SK-N-SH (cell line): ENCODE data around the gene SNTG2.

Experiments
- EP300 ChIP-seq, 2 experiments: IDR thresholded peaks; 2 replicates each; pipeline versions ENCODE4 v1.4.0 to v1.6.1; 2012; ENCODE audit warnings: borderline replicate concordance in 1 of 2, low read depth in 1 of 2, low read length in 1 of 2
- EZH2phosphoT487 ChIP-seq: fragments of 200-600 bp; sonication (generic); IDR thresholded peaks from 2 replicates; pipeline ENCODE4 v1.6.1; 2017; ENCODE audit warnings: low read depth, mixed run types, mild to moderate bottlenecking, antibody characterized with exemption, moderate library complexity, borderline replicate concordance
- FOXM1 ChIP-seq: IDR thresholded peaks from 2 replicates; pipeline ENCODE4 v1.4.0; 2012; ENCODE audit warnings: low read depth, mild to moderate bottlenecking
- GABPA ChIP-seq: IDR thresholded peaks from 2 replicates; pipeline ENCODE4 v1.4.0; 2012; ENCODE audit warnings: low read depth, mild to moderate bottlenecking
- MEF2A ChIP-seq: IDR thresholded peaks from 2 replicates; pipeline ENCODE4 v1.4.0; 2012; ENCODE audit warnings: low read depth, borderline replicate concordance
- POLR2AphosphoS5 ChIP-seq: IDR thresholded peaks from 2 replicates; pipeline ENCODE4 v1.6.1; 2012; ENCODE audit warnings: low read depth, low read length
- RAD21 ChIP-seq: IDR thresholded peaks from 2 replicates; pipeline ENCODE4 v1.6.1; 2012; ENCODE audit warnings: mild to moderate bottlenecking, low read length
- SIN3A ChIP-seq: IDR thresholded peaks from 2 replicates; pipeline ENCODE4 v1.6.1; 2012; ENCODE audit warnings: low read depth, mild to moderate bottlenecking, low read length, moderate library complexity, borderline replicate concordance
- TF ChIP-seq, protein P1 (sequence below): fragments of 200-600 bp; sonication (generic); IDR thresholded peaks from 2 replicates; pipeline ENCODE4 v1.6.1; 2017; ENCODE audit warnings: antibody characterized with exemption, mild to moderate bottlenecking, moderate library complexity
- TF ChIP-seq, protein P2 (sequence below): IDR thresholded peaks from 2 replicates; pipeline ENCODE4 v1.6.1; 2012; ENCODE audit warnings: mild to moderate bottlenecking, low read depth, low read length, moderate library complexity
- TF ChIP-seq, protein P3 (sequence below): IDR thresholded peaks from 2 replicates; pipeline ENCODE4; 2012

DNA sequence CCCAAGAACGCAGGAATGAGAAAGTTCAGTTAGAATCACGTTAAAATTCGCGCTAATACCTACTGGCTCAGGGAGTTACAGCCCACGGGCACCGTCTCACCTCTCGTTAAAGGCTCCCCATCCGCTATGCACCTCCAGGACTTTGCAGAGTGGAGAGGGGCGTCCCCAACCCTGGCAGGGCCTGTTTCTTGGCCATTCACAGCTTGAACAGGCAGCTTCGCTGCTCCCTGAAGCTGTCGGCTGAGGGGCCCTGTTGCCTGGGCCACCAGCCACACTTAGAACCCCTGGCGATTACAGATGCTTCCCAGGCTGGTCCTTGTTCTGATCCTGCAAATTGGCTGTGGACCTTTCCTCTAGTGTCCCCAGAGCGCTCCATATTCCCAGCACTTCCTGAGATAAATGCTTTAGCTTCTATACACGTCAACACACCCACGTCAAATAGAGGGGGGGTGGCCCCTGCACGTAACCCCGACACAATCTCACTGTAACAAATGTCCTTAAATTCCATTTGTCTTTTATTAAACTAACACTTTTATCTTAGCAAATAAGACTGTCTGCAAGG lies 16.8 kb upstream of the SNTG2 start:
- no peak for TF ChIP-seq SIN3A
- TF ChIP-seq, protein P1, sequence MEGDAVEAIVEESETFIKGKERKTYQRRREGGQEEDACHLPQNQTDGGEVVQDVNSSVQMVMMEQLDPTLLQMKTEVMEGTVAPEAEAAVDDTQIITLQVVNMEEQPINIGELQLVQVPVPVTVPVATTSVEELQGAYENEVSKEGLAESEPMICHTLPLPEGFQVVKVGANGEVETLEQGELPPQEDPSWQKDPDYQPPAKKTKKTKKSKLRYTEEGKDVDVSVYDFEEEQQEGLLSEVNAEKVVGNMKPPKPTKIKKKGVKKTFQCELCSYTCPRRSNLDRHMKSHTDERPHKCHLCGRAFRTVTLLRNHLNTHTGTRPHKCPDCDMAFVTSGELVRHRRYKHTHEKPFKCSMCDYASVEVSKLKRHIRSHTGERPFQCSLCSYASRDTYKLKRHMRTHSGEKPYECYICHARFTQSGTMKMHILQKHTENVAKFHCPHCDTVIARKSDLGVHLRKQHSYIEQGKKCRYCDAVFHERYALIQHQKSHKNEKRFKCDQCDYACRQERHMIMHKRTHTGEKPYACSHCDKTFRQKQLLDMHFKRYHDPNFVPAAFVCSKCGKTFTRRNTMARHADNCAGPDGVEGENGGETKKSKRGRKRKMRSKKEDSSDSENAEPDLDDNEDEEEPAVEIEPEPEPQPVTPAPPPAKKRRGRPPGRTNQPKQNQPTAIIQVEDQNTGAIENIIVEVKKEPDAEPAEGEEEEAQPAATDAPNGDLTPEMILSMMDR: no peak
- no peak for TF ChIP-seq MEF2A
- TF ChIP-seq EP300 (IDR thresholded peaks at IDR 0.05; ENCODE audit: borderline replicate concordance in 1 of 2, low read depth in 1 of 2, low read length in 1 of 2): no peak
- TF ChIP-seq, protein P2, sequence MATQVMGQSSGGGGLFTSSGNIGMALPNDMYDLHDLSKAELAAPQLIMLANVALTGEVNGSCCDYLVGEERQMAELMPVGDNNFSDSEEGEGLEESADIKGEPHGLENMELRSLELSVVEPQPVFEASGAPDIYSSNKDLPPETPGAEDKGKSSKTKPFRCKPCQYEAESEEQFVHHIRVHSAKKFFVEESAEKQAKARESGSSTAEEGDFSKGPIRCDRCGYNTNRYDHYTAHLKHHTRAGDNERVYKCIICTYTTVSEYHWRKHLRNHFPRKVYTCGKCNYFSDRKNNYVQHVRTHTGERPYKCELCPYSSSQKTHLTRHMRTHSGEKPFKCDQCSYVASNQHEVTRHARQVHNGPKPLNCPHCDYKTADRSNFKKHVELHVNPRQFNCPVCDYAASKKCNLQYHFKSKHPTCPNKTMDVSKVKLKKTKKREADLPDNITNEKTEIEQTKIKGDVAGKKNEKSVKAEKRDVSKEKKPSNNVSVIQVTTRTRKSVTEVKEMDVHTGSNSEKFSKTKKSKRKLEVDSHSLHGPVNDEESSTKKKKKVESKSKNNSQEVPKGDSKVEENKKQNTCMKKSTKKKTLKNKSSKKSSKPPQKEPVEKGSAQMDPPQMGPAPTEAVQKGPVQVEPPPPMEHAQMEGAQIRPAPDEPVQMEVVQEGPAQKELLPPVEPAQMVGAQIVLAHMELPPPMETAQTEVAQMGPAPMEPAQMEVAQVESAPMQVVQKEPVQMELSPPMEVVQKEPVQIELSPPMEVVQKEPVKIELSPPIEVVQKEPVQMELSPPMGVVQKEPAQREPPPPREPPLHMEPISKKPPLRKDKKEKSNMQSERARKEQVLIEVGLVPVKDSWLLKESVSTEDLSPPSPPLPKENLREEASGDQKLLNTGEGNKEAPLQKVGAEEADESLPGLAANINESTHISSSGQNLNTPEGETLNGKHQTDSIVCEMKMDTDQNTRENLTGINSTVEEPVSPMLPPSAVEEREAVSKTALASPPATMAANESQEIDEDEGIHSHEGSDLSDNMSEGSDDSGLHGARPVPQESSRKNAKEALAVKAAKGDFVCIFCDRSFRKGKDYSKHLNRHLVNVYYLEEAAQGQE: no peak
- TF ChIP-seq, protein P3, sequence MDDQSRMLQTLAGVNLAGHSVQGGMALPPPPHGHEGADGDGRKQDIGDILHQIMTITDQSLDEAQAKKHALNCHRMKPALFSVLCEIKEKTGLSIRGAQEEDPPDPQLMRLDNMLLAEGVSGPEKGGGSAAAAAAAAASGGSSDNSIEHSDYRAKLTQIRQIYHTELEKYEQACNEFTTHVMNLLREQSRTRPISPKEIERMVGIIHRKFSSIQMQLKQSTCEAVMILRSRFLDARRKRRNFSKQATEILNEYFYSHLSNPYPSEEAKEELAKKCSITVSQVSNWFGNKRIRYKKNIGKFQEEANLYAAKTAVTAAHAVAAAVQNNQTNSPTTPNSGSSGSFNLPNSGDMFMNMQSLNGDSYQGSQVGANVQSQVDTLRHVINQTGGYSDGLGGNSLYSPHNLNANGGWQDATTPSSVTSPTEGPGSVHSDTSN: no peak
- TF ChIP-seq GABPA: no peak
- no peak for TF ChIP-seq POLR2AphosphoS5
- no peak for TF ChIP-seq EZH2phosphoT487
- TF ChIP-seq FOXM1: no peak
- TF ChIP-seq RAD21: no peak
